GM19099 (cell line): ENCODE data around the gene TAF1C.

ENCODE experiments used
- POLR2A ChIP-seq: IDR thresholded peaks from 3 replicates; pipeline ENCODE4 v1.6.1; 2011; ENCODE audit warnings: low read depth; ENCODE audit not compliant: insufficient read length; ENCODE audit errors: extremely low read depth

The TAF1C gene

GRCh38 chr16:84196101-84196500 is 9.2 kb upstream of the TAF1C start:
- TF ChIP-seq POLR2A = no peak

DNA sequence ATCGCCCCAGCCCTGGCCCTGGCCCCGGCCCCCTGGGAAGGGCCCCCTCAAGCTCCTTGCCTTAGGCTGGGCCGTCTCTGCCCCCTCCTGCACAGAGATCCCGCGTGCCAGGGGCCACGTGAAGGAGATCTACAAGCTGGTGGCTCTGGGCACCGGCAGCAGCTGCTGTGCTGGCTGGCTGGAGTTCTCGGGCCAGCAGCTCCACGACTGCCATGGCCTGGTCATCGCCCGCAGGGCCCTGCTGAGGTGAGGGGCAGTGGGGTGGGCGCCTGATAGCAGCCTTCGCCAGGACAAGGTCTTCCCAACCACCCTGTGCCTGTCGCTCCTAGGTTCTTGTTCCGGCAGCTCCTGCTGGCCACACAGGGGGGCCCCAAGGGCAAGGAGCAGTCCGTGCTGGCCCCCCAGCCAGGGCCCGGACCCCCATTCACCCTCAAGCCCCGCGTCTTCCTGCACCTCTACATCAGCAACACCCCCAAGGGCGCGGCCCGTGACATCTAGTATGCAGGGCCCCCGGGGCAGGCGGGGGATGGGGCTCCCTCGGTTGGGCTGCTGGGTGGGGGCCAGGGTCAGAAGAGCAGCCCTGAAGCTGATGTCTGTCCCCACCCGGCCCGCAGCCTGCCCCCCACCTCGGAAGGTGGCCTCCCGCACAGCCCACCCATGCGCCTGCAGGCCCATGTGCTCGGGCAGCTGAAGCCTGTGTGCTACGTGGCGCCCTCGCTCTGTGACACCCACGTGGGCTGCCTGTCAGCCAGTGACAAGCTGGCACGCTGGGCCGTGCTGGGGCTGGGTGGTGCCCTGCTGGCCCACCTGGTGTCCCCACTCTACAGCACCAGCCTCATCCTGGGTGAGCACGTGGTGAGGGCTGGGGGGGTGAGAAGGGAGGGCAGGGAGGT is 8.6 kb upstream of the TAF1C start:
- no peak for TF ChIP-seq POLR2A

GRCh38 chr16:84194470-84195200 is 7.8 kb upstream of the TAF1C start:
- TF ChIP-seq POLR2A = no peak

DNA sequence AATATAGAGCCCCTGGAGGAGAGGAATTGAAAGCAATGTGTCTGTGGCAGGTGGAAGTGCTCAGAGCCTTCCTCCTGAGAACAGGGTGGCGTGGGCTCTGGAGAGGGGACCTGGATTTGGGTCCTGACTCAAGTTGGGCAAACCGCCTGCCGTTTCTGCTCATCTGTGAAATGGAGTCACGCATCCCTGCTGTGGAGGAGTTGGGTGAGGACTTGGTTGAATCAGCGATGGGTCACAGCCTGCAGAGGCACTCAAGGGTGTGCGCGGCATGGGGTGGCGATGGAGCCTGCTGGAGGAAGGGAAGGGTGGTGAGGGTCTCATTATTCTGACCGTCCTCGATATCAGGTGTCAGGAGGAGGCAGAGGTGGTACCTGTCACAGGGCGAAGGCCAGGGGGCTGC is 7.2 kb upstream of the TAF1C start:
- TF ChIP-seq POLR2A = no peak

GRCh38 chr16:84193480-84193879 is 6.6 kb upstream of the TAF1C start:
- TF ChIP-seq POLR2A = no peak

DNA sequence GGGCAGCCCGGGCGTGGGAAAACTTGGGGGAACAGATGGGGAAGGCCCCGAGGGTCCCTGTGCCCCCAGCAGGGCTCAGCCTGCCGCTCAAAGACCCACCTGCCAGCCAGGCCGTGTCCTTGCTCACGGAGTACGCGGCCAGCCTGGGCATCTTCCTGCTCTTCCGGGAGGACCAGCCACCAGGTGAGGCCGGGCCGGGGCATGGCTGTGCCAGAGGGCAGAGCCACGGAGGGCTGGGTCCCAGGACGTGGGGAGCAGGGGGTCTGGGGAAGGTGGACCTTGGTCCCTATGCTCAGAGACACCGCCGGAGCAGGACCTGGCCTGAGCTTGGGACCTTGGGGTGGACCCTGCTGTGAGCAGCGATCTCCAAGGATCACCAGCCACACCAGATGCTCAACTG is 4.6 kb upstream of the TAF1C start:
- TF ChIP-seq POLR2A = no peak

- TF ChIP-seq POLR2A = no peak
These were observed 4.0 kb upstream of the TAF1C start, which contains the start of gene ADAD2 for GRCh38 chr16:84190731-84191388. TSS of gene ADAD2 (plus strand) at chr16:84191157. CDS start at chr16:84191231, 74 bp downstream.

DNA sequence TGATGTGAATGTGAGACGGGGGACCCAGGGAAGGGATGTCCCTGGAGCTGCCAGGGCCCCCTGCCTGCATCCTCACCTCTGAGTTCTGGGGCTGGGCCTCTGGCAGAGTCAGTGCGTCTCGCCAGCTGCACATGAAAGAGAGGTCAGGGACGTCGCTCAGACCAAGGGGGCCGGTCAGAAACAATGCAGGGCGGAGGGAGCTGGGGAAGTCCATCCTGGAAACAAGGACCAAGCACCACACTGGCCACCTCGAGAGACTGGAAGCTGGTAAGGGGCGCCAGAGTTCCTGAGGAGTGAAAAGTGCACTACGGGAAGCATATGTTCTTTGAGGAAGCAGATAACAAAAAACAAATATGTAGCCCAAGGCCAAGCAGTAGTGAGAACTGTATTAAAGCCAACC is 2.1 kb downstream of the TAF1C start:
- TF ChIP-seq POLR2A = no peak

GRCh38 chr16:84183911-84184591 is 2.8 kb downstream of the TAF1C start:
- no peak for TF ChIP-seq POLR2A

GRCh38 chr16:84183572-84183875 is 3.3 kb downstream of the TAF1C start:
- TF ChIP-seq POLR2A = no peak

GRCh38 chr16:84182680-84183571 is 3.9 kb downstream of the TAF1C start:
- TF ChIP-seq POLR2A = no peak

- no peak for TF ChIP-seq POLR2A
These were observed 4.8 kb downstream of the TAF1C start for GRCh38 chr16:84182104-84182503.

DNA sequence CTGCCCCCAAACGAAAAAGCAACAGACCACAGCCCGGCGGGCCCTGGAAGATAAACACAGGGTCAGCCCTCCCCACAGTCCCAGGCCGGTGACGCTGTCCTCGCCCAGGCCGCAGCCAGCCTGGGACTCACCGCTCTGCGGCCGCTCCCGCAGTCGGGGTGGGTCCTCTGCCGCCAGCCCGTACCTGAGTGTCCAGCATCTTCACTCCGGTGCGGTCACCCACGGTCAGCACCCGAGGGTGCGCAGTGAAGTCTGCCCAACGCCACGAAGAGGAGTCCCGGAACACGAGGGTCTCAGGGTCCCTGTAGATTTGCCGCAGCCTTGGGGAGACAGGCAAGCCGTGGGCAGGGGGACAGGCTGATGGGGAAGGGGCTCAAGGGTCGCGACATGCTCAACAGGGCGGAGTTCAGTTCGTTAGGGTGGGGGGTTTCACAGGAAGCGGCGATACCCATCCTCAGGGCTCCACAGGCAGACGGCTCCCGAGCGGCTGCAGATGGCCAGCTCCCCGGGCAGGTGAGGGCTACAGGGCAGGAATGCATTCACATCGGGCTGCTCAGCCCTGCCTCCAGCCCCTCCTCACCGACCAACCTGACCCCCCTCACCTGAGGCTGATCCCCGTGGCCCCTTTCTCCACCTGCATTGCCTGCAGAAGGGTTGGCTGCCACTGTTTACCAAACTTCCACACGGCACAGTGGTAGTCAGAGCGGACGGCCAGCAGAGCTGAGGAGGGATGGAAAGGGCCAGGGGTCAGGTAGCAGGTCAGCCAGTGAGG is 5.5 kb downstream of the TAF1C start:
- no peak for TF ChIP-seq POLR2A
